ENCODE data around the gene RGS2.

The RGS2 gene

DNA sequence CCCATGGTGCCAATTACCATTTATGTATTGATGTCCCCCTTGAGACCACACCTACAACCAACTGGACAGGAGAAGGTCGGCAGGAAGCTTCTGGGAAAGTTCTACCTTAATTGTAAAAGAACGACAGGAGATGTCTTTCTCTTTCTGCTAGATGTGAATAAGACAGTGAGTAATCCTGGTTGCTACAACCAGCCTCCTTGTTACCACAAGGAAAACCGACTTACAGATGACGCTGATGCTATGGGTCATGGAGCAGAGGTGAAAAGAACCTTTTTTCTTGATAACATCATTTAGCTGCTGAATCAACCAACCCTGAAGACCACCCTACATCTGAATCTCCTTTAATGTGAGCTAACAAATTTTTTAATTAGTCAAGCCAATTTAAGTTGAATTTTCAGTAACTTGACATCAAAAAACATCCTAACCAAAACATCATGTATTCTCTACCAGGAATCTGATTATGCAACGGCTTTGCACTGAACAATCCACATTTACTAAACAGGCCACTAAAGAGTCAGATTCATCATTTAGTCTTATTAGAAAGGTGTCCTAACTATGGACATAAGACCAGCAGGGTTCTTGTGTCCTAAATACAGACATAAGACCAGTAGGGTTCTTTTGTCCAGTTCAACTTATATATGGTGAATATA lies 23.0 kb downstream of the RGS2 start:
- H3K36me3 ChIP-seq (replicated peaks; ENCODE audit: low read depth, low read length) = no peaks in the 10 kb centered on the region
- peaks cover 7% of the 10 kb centered on the region for H3K4me1 ChIP-seq (ENCODE audit: low read length)
- no peak overlapping the region for H2AFZ ChIP-seq (ENCODE audit: low read depth, low read length)
- no peak overlapping the region for H3K27ac ChIP-seq (ENCODE audit: low read length)
- H3K4me2 ChIP-seq (ENCODE audit: low read length) = no peak overlapping the region
- TF ChIP-seq EZH2phosphoT487 (IDR thresholded peaks at IDR 0.05; ENCODE audit: low read depth) (no peak), CTCF (IDR thresholded peaks at IDR 0.05; ENCODE audit: low read depth, low read length) (no peak)
- no peaks in the 10 kb centered on the region for H3K79me2 ChIP-seq (ENCODE audit: low read length)
- H3K9me3 ChIP-seq (ENCODE audit: insufficient read depth, low read length) = no peaks in the 10 kb centered on the region
- peaks cover 4% of the 10 kb centered on the region; the same call in 1 of the 2 replicates for H3K27me3 ChIP-seq (ENCODE audit: low read depth, low read length)
- no peak overlapping the region for H3K4me3 ChIP-seq (ENCODE audit: low read length)
- H3K9ac ChIP-seq (ENCODE audit: low read length) = no peak overlapping the region
- no peaks in the 10 kb centered on the region for H4K20me1 ChIP-seq (ENCODE audit: insufficient read depth, low read length)

- H4K20me1 ChIP-seq (ENCODE audit: insufficient read depth, low read length) = no peaks in the 10 kb centered on the region
- H2AFZ ChIP-seq (ENCODE audit: low read depth, low read length) = no peak overlapping the region
- no peak overlapping the region for H3K9ac ChIP-seq (ENCODE audit: low read length)
- H3K27me3 ChIP-seq (ENCODE audit: low read depth, low read length) = peaks cover 4% of the 10 kb centered on the region; the same call in 1 of the 2 replicates
- no peaks in the 10 kb centered on the region for H3K36me3 ChIP-seq (replicated peaks; ENCODE audit: low read depth, low read length)
- TF ChIP-seq CTCF (IDR thresholded peaks at IDR 0.05; ENCODE audit: low read depth, low read length) (no peak), EZH2phosphoT487 (IDR thresholded peaks at IDR 0.05; ENCODE audit: low read depth) (no peak)
- H3K4me2 ChIP-seq (ENCODE audit: low read length) = no peak overlapping the region
- no peak overlapping the region for H3K4me3 ChIP-seq (ENCODE audit: low read length)
- H3K9me3 ChIP-seq (ENCODE audit: insufficient read depth, low read length) = no peaks in the 10 kb centered on the region
- peaks cover under 1% of the 10 kb centered on the region; the same call in 1 of the 2 replicates for H3K4me1 ChIP-seq (ENCODE audit: low read length)
- no peaks in the 10 kb centered on the region for H3K79me2 ChIP-seq (ENCODE audit: low read length)
- H3K27ac ChIP-seq (ENCODE audit: low read length) = no peak overlapping the region
Observed at GRCh38 chr1:192832492-192832891, 23.7 kb downstream of the RGS2 start.

DNA sequence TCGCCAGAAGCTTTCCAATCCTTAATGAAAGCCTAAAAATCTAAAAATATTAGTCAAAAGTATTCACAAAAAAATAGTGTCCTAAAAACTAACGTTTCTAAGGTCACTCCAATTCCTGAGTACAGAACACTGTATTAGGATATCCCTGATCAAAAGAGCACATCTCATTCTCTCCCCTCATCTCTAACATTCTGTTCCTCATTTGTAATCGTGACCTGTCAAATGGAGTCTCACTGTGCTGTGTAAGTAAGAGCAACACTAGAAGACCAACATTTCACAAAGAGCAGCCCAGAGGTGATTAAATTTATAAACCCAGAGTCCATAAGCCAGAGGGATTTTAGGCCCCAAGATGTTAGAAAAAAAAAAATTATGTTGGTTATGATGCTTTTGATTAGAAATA lies 26.3 kb downstream of the RGS2 start:
- no peak overlapping the region for H3K4me2 ChIP-seq (ENCODE audit: low read length)
- H3K27ac ChIP-seq (ENCODE audit: low read length) = no peak overlapping the region
- H4K20me1 ChIP-seq (ENCODE audit: insufficient read depth, low read length) = no peaks in the 10 kb centered on the region
- H3K9me3 ChIP-seq (ENCODE audit: insufficient read depth, low read length) = no peaks in the 10 kb centered on the region
- no peak overlapping the region for H2AFZ ChIP-seq (ENCODE audit: low read depth, low read length)
- TF ChIP-seq CTCF (IDR thresholded peaks at IDR 0.05; ENCODE audit: low read depth, low read length) (no peak), EZH2phosphoT487 (IDR thresholded peaks at IDR 0.05; ENCODE audit: low read depth) (no peak)
- no peaks in the 10 kb centered on the region for H3K4me1 ChIP-seq (ENCODE audit: low read length)
- no peak overlapping the region for H3K9ac ChIP-seq (ENCODE audit: low read length)
- no peak overlapping the region for H3K4me3 ChIP-seq (ENCODE audit: low read length)
- no peaks in the 10 kb centered on the region for H3K79me2 ChIP-seq (ENCODE audit: low read length)
- peaks cover 4% of the 10 kb centered on the region; the same call in 1 of the 2 replicates for H3K27me3 ChIP-seq (ENCODE audit: low read depth, low read length)
- no peaks in the 10 kb centered on the region for H3K36me3 ChIP-seq (replicated peaks; ENCODE audit: low read depth, low read length)

DNA sequence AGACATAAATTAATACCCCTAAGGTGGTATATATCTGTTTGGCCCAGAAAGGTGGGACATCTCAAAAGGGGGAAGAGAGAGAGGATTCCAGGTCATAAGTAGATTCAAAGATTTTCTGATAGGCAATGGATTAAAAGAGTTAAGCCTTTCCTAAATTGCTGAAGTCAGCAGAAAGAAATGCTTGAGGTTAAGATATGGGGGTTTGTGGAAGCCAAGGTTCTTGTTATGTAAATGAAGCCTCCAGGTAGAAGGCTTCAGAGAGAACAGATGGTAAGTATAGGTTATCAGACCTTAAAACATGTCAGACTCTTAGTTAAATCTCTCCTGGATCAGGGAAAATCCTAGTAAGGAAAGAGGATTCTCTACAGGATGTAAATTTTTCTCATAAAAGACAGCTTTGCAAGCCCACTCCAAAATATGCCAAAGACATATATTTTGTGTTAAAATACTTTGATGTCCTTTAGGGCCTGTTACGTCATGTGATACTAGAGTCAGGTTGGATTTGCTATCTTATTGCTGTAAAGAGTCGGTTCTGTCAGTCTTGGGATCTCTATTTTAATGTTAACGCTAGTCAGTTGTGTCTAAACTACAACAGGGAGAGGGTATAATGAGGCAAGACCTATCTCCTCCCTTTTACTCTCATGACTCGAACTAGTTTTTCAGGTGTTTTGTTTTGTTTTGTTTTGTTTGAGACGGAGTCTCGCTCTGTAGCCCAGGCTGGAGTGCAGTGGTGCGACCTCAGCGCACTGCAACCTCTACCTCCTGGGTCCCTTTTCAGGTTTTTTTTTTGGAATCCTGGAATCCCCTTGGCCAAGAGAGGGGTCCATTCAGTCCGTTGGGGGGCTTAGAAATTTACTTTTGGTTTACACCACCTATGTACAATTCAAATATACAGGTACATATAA lies 30.6 kb downstream of the RGS2 start:
- TF ChIP-seq EZH2phosphoT487 (IDR thresholded peaks at IDR 0.05; ENCODE audit: low read depth) = no peak
- TF ChIP-seq CTCF (IDR thresholded peaks at IDR 0.05; ENCODE audit: low read depth, low read length) = no peak
- Histone ChIP-seq H3K4me2 (ENCODE audit: low read length) (no peak overlapping the region), H4K20me1 (ENCODE audit: insufficient read depth, low read length) (no peaks in the 10 kb centered on the region), H3K4me1 (ENCODE audit: low read length) (no peaks in the 10 kb centered on the region), H3K36me3 (replicated peaks; ENCODE audit: low read depth, low read length) (no peaks in the 10 kb centered on the region), H3K27me3 (ENCODE audit: low read depth, low read length) (no peaks in the 10 kb centered on the region), H3K79me2 (ENCODE audit: low read length) (no peaks in the 10 kb centered on the region), H3K9me3 (ENCODE audit: insufficient read depth, low read length) (no peaks in the 10 kb centered on the region), H2AFZ (ENCODE audit: low read depth, low read length) (no peak overlapping the region), H3K9ac (ENCODE audit: low read length) (no peak overlapping the region), H3K4me3 (ENCODE audit: low read length) (no peak overlapping the region), H3K27ac (ENCODE audit: low read length) (no peak overlapping the region)

All from OCI-LY3 (cell line).